Choroid plexus epithelial cell (primary cell): Measurements from ENCODE around the gene KCNJ2.

ENCODE experiments used
- DNase-seq: peaks from one replicate; pipeline ENCODE4 v3.0.0-alpha.2; 2010; ENCODE audit warnings: low read depth
- H3K4me3 ChIP-seq: 2 replicates; pipeline ENCODE4 v1.5.1; 2011; ENCODE audit warnings: low read depth, mild to moderate bottlenecking, control low read depth, low read length, moderate library complexity
- TF ChIP-seq, protein P1 (sequence below): conservative IDR thresholded peaks from 2 replicates; pipeline ENCODE4 v1.5.1; 2011; ENCODE audit warnings: low read depth, mild to moderate bottlenecking, control low read depth, inconsistent platforms, low read length, moderate library complexity

The KCNJ2 gene

DNA sequence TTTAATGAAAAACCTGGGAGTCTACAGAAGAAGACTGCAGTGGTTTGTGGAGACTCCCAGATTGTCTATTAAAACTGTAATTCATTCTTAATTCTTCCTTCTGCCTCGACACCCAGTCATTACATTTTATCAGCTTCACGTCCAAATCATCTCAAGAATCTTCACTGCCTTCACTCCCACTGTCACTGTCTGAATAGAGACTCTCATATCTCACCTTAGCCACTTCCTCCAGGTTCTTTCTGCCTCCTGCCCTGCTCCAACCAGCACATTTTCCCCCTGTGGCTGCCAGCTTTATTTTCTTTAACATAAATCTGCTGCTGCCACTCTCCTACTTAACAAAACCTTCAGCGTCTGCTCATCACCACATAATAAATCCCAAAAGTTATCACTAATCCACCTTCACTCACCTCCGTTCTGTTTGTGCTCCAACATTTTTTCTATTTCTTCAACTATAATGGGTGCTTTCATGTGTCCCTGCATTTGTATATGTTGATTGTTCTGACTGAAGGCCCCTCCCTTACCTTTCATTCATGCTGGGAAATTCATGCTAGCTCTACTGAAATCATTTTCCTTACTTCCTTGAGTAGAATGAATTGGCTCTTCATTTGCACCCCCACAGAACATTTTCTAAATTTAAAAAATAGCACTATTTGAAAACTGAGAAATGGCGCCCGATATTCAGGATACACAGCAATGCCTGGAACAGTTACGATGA is 38.9 kb downstream of the KCNJ2 start:
- TF ChIP-seq, protein P1, sequence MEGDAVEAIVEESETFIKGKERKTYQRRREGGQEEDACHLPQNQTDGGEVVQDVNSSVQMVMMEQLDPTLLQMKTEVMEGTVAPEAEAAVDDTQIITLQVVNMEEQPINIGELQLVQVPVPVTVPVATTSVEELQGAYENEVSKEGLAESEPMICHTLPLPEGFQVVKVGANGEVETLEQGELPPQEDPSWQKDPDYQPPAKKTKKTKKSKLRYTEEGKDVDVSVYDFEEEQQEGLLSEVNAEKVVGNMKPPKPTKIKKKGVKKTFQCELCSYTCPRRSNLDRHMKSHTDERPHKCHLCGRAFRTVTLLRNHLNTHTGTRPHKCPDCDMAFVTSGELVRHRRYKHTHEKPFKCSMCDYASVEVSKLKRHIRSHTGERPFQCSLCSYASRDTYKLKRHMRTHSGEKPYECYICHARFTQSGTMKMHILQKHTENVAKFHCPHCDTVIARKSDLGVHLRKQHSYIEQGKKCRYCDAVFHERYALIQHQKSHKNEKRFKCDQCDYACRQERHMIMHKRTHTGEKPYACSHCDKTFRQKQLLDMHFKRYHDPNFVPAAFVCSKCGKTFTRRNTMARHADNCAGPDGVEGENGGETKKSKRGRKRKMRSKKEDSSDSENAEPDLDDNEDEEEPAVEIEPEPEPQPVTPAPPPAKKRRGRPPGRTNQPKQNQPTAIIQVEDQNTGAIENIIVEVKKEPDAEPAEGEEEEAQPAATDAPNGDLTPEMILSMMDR = no peak
- no peak for DNase-seq
- no peak overlapping the region for H3K4me3 ChIP-seq

DNA sequence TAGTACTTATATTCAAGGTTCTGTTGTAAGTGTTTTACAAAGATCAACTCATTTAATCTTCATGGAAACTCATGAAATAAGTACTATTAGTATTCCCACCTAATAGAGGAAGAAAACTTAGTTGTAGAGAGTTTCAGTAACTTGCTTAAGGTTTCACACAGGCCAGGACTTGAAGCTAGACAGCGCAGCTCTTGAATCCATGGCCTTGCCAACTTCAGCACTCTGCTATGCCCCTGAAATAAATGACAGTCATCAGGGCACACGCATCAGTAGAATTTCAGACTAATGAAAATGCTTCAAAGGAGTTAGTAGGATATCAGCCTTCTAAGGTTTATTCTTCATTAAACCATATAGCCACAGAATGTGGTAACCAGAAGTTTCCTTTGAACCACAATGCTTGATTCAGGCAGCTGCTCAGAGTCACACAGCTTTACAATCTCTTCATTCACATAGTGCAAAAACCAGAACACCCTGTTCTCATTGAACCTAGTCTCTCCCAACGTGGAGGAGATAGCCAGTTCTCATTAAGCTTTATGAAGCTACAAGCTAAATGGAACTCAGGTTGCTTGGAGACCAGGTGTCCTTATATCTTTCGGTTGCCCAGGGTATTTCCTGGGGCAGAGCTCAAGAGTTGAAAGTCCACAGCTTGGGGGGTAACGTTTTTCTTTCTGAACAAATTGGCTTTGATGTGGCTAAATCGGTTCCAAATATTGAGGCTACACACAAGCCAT is 39.7 kb downstream of the KCNJ2 start:
- no peak overlapping the region for H3K4me3 ChIP-seq
- TF ChIP-seq, protein P1 = no peak
- no peak for DNase-seq

DNA sequence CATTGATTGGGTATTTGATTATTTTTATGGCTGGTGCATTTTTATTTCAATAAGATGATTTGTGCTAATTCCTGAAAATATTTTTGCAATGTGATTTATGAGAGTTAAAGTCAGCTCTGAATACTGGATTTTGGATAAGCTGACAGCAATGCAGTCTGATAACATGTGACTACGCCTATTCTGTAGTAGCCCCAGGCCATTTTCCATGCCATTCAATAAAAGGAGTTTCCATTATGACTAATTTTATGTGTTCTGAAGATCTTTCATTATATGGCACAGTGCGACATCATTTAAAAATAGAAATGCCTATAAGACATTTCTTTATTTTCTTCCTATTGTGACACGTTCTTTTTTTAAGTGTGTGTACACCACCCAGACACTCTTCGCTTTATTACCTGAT is 46.3 kb downstream of the KCNJ2 start:
- no peak overlapping the region for H3K4me3 ChIP-seq
- TF ChIP-seq, protein P1 = no peak
- DNase-seq = no peak

DNA sequence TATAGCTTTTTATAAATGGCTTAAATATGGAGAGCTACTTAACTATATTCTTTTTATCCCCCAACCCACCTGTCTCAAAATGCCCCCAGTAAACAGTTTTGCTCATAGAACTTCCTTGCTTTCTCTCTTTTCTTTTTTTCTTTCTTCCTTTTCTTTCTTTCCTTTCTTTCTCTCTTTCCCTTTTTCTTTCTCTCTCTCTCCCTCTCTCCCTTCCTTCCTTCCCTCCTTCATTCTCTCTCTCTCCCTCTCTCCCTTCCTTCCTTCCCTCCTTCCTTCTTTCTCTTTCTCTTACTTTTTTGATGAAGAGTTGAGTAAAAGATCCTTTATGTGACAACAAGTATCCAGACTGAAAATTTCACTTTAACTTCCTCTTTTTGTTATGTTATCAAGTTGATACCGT is 48.2 kb downstream of the KCNJ2 start:
- TF ChIP-seq, protein P1 = no peak
- no peak for DNase-seq

DNA sequence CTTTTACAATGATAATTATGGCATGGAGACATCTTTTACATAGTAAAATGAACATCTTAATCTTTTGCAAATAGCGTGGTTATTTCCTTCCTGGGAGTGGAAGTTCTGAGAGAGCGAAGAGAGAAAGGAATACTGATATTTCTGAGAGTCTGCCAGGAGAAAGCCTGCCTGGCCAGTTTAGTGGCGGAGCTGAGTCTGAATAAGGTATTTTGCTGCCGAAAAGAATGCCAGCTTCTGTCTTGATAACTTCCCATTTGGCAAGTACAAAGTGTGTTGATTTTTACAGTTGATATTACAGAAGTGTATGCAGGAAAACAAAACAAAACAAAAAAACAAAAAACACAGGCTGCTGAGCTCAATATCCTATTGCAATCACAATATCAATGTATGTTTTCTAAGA is 55.9 kb downstream of the KCNJ2 start:
- no peak for DNase-seq
- H3K4me3 ChIP-seq = no peak overlapping the region
- TF ChIP-seq, protein P1 = no peak

More for the DNA sequence above, 48.2 kb downstream of the KCNJ2 start:
- H3K4me3 ChIP-seq = no peak overlapping the region
